NK-92 treated with Interleukin-12 subunit alpha and Interleukin-12 subunit beta, amount 100 ng/mL, for 24 hours (cell line): ENCODE data around the gene AOC2.
A peak's percentile ranks its signal among the peaks of the same experiment; 100 is the strongest.

Experiments used
- DNase-seq: peaks from one replicate; lab custom pipeline; 2025; lab: John Stamatoyannopoulos, UW

The AOC2 gene, protein sequence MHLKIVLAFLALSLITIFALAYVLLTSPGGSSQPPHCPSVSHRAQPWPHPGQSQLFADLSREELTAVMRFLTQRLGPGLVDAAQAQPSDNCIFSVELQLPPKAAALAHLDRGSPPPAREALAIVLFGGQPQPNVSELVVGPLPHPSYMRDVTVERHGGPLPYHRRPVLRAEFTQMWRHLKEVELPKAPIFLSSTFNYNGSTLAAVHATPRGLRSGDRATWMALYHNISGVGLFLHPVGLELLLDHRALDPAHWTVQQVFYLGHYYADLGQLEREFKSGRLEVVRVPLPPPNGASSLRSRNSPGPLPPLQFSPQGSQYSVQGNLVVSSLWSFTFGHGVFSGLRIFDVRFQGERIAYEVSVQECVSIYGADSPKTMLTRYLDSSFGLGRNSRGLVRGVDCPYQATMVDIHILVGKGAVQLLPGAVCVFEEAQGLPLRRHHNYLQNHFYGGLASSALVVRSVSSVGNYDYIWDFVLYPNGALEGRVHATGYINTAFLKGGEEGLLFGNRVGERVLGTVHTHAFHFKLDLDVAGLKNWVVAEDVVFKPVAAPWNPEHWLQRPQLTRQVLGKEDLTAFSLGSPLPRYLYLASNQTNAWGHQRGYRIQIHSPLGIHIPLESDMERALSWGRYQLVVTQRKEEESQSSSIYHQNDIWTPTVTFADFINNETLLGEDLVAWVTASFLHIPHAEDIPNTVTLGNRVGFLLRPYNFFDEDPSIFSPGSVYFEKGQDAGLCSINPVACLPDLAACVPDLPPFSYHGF

DNA sequence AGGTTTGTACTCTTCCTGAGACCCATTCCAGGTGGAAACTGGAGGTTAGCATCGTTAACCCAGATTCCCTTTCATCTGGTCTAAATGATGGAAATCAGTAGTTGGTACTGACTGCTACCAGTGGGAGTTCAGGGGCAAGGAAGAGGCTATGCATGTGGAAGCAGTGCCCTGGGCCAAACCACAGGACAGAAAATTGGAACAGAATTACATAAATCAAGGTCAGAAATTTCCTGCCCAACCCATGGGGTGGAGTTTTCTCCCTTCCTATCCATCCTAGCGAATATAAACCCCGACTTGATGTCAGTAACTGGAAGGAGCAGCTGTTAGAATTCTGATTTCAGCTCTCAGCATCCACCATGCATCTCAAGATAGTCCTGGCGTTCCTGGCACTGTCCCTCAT, at the start of gene AOC2:
TSS of gene AOC2 (plus strand) at position 310 of the 400 bp plus-strand sequence. CDS start at position 357, 47 bp downstream.
- DNase-seq, result no peak

GRCh38 chr17:42795061-42795460, 49.3 kb upstream of the AOC2 start:
- no peak for DNase-seq

GRCh38 chr17:42795465-42795864, 48.9 kb upstream of the AOC2 start:
- DNase-seq, result no peak

DNA sequence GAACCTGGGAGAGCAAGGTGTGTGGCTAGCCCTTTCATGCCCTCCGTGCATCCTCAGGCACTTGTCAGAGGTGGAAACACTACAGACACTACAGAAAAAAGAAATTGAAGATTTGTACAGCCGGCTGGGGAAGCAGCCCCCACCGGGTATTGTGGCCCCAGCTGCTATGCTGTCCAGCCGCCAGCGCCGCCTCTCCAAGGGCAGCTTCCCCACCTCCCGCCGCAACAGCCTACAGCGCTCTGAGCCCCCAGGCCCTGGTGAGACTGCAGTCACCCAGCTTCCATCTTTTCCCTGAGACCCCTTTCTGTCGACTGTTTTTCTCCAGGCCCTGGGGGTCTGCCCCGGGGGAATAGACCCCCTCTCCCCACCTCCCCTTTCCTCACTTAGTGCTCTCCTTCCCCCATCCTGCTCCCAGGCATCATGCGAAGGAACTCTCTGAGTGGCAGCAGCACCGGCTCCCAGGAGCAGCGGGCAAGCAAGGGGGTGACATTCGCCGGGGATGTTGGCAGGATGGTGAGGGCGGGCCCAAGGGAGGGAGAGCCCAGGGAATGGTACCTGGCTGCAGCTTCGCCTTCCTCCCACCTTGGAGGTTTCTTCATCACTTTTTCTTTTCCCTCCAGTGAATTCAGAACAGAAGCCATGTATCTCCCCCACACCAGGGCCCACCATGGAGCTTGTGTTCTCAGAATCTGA, 48.2 kb upstream of the AOC2 start:
- DNase-seq, result no peak

DNA sequence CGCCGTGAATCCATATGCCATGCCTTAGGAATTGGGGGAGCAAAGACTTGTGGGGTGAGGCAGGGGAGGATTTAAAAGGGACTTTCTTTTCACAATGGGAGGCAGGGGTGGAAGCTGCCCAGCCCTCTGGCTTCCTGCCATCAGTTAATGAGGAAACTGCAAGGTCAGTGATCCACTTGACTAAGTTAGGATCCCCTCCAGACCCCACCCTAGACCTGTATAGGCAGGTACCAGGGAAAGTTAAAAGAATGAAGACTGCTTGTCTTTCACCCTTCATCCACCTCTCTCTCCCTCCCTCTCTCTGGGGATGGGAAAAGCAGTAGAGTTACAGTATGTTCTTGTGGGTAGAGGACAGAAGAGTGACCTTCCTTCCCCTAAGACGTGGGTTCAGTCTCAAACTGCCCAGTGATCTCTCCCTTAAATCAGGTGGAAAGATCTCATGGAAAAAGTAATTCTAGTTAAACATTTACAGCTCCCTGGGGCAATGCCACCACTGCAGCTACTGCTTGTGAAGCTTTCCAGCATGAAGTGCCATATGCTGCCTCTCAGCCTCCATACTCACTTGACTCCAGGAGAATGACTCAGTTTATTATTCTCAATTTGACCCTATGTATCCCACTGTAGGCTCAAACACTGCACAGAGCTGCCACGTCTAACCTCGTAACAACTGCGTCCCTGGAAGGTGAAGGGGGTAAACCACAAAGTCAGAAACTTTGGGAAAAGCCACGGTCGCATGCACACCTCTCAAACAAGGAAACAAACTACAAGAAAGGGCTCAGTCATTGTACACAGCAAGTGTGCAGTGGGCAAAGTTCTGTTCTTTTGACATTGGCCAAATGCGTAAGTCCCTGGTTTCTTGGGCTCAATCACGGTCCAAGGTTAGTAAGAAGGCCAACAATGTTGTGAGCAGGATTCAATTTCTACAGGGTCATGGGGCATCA, 47.0 kb upstream of the AOC2 start:
- DNase-seq, result no peak

DNA sequence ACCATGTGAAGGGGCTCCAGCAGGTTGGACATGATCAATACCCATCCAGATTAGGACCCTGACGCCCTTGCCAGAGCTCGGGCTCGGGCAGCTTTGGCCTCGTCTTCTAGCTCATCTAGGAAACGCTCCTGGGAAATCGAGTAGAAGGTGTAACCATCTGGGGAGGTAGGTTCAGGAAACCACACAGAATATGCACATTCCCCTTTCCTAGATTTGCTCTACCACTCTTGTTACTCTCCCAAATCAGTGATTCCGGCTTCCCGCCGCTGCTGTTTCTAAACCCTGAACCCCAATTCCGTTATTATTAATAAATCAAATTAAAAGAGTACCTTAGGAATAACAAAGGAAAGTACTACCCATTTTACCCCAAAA, 46.4 kb upstream of the AOC2 start:
- no peak for DNase-seq

- DNase-seq, result peak; percentile 66
Measured at GRCh38 chr17:42798383-42799380, 45.7 kb upstream of the AOC2 start, which contains the start of the genes CNTD1 and COA3. Gene CNTD1 (plus strand): TSS chr17:42798861. CDS start chr17:42799068, 207 bp downstream. Gene COA3 (minus strand): TSS chr17:42798704. CDS start chr17:42798681, 23 bp downstream.

DNA sequence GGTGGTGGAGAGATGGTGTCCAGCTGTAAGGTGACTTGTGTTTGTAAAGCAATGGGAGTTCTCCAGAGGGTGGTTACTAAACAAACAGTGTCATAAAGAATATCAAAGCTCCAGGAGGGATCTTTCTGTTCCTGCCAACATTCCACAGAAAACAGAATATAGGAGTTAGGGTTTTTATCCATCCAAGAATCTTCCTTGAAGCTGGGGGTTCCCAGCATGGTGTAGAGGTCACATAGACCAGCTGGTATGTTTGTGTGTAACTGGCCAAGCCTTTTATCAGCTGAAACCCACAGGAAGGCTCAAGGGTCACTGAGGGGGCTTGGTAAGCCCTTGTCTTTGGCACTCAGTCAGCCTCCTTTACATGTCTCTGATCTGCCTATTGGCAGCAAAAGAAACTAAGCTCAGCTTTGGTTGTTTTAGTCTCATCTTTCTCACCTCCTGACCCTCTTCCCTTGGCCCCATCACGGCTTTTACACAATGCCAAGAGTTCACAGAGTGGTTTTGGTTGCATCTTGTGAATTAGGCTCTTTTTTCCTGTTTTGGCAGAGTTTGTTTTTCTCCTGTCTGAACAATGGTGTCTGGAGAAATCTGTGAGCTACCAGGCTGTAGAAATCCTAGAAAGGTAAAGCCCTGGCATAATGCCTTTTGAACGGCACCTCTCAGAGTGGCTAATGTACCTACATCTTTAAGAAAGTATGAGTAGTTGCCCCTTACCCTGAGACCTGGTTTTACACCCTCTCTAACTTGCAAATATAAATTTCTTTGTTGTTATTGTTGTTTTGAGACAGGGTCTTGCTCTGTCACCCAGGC, 41.1 kb upstream of the AOC2 start:
- DNase-seq, result no peak

- no peak for DNase-seq
Measured at GRCh38 chr17:42804918-42805367, 39.4 kb upstream of the AOC2 start.

GRCh38 chr17:42806249-42806648, 38.1 kb upstream of the AOC2 start:
- no peak for DNase-seq

DNA sequence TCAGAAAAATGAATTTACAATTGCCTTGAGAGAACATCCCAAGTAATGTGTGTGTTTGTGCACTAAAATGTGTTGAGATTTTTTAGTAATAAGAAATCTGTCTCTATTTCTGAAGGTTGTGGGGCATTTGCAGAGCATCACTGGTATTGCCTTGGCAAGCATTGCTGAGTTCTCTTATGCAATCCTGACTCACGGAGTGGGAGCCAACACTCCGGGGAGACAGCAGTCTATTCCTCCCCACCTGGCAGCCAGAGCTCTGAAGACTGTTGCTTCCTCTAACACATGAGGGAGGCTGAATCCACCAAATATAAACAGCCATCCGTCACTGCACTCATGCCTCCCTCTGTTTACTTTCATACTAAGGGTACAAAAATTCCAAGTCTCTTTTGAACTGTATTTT, 35.1 kb upstream of the AOC2 start:
- DNase-seq, result no peak

- no peak for DNase-seq
Measured at GRCh38 chr17:42814633-42815399, 29.6 kb upstream of the AOC2 start.

- DNase-seq, result no peak
Measured at GRCh38 chr17:42817866-42818265, 26.5 kb upstream of the AOC2 start.

- DNase-seq, result no peak
Measured at GRCh38 chr17:42818379-42818778, 26.0 kb upstream of the AOC2 start.

GRCh38 chr17:42819939-42820535, 24.3 kb upstream of the AOC2 start:
- DNase-seq, result peak; percentile 45

DNA sequence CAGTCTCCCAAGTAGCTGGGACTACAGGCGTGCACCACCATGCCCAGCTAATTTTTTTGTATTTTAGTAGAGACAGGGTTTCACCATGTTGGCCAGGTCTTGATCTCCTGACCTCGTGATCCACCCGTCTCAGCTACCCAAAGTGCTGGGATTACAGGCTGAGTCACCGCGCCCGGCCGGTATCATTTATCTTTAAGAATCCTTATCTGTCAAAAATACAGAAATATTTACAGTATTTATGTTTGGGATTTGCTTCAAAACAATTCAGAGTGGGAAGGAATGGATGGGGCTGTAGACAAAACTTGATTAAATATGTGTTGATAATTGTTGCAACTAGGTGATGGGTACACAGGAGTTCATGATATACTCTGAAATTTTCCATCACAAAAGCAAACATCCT, 23.2 kb upstream of the AOC2 start:
- DNase-seq, result no peak

DNA sequence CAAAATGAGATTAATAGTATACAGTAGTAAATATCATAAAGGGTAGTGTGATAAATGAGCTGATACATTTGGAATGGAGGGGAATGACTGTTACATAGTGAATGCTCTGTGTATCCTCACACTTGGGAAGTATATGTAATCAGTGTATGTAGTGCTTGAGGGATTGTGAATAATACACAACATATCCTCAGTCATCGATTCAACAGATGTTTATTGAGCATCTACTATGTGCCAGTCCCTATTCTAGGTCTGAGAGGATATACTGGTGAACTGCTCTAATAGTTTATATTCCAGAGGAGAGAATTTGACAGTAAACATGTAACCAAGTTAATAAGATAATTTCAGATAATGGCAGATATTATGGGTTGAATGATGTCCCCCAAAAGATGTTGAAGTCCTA, 16.9 kb upstream of the AOC2 start:
- no peak for DNase-seq

DNA sequence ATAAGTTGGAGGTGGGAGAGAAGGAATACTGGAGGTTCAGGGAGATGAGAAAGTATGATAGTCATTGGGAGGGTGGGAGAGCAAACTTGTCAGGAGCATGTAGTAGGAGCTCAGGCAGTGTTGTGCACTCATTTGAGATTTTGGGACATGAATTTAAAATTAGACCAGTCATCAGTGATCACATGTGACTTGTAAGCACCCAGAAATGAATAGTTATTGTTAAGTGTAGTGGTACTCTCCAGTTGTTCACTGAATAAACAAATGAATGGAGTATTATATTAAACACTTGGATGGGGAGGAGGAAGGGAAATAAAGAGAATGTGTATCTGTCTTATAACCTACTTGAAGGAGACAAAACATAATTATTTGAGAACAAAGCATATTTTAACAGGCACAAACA, 13.4 kb upstream of the AOC2 start:
- no peak for DNase-seq
